HG03175 (cell line): Measurements from ENCODE around the gene DUSP8.

Experiments used
- ATAC-seq: cut with Tn5 transposase; IDR thresholded peaks from one replicate; pipeline ENCODE4 v1.9.1; 2021; ENCODE audit warnings: mild to moderate bottlenecking, moderate library complexity; ENCODE audit not compliant: unreplicated experiment

Gene DUSP8

DNA sequence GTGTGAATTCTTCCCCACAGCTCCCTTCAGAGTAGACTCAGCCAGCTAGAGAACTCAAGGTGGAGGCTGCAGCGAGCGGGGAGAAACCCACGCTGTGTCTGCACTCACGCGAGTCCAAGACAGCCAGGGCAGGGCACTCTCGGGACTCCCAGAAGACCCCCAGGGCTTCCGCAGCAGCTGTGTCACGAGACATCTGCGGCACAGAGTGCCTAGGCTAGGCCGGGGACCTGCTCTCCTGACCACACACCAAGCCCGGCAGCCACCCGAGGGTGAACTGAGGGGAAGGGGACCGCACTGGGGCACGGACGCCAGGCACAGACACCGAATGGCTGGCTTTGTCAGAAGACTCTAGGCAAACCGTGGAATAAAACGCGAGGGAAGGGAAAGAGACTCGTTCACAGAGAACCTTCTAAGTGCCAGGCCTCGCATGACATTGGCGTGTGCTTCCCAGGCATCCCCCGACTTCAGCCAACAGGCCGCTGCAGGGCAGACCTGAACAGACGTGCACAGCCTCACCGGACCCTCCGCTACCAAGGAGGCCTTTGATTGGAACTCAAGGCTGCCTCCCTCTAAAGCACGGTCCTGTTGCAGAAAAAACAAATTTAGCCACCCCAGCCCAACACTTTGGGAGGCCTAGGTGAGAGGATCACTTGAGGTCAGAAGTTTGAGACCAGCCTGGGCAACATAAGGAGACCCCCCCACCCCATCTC is 67.3 kb downstream of the DUSP8 start:
- no peak for ATAC-seq

DNA sequence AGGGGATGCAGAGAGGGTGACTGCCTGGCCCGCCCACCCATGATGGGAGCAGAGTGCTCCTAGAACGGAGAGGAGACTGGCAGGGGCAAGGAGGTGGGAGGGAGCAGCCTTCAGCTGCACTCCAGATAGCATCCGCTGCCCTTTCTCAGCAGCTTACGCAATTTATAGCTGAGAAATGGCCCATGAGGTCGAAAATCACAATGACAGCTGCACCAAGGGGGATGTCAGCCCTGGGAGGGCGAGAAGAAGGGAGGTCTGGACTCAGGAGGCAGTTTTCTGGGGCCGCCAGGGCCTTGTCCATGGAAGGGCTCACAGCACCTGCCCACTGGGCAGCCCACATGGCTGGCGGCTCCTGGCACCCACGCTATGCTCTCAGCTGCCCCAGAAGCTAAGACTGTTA is 67.9 kb downstream of the DUSP8 start:
- ATAC-seq: no peak
